HG03558 (cell line): ENCODE measurements around the gene SEMA7A.

Source experiments
- ATAC-seq: cut with Tn5 transposase; IDR thresholded peaks from one replicate; pipeline ENCODE4 v1.9.1; 2021; ENCODE audit warnings: moderate number of reproducible peaks; ENCODE audit not compliant: unreplicated experiment; ENCODE audit errors: extremely low read depth

The SEMA7A gene

DNA sequence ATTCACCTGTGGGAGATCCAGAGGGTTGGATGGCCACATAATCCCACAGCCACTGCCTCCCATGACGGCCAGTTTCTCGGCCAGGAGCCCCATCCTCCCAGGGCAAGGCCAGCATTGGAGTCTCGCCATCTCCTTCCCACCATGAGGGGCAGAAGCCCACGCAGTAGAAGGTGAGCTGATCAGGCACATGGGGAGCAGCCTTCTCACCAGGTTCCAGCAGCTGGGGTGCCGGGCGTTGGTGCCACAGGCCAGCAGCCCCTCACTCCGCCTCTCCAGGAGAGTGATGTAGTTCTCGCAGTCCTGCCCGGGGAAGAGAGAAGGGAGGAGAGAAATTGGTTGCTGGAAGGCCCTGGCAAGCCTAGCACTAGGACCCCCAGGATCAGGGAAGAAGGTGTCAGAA, 16.1 kb downstream of the SEMA7A start:
- ATAC-seq: no peak

DNA sequence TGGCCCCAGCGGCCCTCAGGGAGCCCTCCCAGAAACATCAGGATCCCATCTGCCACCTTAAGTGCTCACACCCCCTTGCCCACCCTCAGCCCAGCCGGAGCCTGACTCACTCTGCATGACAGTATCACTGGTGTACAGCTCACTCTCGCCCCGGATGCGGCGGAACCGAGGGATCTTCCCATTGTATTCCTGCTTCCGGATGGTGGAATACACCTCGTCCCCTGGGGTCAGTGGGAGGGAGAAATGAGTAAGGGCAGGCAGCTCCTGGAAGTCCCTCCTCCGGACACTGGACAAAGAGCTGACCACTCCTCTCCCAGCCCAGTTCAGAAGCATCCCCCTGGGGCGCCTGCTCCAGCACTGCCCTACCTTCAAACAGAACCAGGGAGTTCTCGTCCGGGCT, 16.5 kb downstream of the SEMA7A start:
- ATAC-seq: no peak

DNA sequence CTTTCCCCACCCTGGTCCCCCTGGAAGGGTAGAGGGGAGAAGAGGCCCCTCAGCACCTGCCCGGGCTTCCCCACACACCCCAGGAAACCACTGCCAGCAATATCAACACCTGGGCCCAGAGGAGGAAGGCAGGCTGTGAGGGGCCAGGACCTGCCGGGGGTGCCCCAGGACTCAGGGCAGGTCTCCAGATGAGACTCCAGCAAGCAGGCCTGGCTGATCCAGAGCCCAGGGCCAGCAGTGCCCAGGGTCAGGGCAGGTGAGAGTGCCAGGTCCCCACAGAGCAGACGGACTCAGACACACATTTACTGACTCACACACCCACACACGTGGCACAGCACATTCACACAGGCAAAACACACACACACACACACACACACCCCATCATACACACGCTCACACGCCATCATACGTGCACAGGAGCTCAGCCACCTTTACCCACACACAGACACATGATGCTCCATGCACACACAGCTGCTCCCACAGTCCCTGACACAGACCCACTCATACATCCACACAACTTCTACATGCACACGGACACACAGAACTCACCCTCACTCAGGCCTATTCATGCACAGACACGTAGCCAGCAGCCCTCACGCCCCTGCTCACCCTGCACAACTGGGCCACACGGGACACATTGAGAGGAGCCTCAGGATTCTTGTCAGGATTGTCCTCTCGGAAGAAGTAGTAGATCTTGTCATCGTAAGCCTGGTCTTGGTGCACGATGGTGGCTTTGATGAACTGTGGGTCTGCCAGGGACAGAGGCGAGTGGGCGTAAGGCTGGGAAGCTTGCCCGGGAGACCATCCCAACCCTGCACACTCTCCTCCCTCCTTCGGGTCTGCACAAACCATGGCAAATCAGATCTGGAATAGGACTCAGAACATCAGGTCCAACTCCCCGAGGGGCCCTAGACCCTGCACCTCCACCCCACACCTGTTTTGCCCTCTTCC, 17.5 kb downstream of the SEMA7A start:
- no peak for ATAC-seq

DNA sequence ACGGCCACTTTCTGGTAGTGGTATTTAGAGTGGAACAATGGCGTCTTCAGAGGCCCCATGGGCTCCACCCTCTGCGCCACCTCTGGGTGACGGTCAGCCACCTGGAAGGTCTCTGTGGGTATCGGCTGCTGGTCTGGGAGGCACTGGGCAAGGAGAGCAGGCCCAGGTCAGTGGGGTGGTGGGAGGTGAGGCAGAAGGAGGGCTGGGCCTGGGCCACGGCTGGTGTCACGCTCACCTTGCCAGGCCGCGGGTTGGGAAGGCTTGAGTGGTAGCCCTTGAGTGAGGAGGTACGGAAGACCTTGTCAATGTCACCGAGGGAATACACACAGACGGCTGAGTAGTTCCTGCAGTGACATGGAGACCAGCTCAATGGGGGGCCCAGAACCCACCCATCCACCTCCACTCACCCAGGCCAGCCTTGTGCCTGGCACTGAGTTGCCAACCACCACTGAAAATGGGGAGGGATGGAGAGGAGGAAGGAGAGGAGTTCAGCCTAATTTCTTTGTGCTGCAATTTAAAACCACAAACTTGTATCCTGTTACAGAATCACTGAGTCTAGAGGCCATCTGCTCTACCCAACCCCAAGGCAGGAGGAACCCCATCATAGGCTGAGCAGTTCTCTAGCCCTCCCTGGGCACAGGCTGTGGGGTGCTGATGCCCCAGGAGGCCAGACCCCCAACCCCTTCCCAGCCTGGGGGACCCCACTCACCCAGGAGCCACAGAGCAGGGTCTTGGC, 19.0 kb downstream of the SEMA7A start:
- ATAC-seq: no peak

DNA sequence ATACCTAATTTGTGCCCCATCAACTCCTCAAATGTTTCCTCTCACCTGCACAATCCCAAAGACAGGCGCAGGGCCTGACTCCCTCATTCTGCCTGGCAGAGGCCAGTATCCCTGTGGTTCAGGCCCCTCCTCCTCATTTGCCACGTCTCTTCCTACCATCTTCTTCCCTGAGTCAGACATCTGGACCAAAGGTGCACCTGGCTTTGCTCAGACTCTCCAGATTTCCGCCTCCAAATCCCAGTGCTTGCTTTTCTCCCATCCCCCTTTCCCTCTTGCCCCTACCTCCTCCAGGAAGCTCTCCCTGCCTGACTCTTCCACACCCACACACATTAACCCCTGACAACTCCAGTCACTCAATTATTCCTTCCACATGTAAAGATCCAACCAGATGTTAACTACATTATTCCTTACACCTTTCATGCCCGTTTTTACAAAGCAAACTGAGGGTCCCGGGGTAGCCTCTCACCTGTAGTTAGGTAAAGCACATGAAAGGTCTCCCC, 19.6 kb downstream of the SEMA7A start:
- ATAC-seq: no peak

DNA sequence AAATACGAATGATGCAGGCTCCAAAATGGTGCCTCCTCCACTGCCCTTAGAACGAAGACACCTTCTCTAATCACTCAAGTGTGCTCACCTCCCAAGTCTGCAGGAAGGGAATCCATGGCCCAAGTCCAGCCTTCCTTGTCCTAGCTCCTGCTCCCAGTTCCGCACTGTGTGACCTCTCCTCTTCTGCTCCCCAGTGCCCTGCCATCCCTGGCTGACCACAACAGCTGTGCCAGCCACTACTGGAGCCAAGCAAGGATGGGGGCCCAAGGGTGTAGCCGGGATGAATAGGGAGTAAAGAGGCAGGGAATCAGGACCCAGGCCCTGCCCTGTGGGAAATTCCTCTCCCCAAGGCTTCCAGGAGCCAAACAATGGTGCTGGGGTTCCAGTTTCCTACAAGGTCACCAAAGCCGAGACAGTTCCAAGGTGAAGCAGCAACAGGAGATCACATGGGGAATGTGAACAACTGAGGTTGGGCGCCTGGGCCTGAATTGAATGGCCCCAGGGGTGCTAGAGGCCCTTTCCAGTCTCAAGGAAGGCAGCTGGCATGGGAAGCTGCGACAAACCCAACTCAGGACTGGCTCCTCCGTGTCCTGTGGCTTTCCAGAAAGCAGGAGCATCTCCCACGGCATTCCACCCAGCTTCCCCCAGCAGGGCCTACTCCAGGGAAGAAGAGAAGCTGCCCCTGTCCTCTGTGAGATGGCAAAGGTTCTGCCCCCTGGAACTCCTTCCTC, 20.2 kb downstream of the SEMA7A start:
- no peak for ATAC-seq

DNA sequence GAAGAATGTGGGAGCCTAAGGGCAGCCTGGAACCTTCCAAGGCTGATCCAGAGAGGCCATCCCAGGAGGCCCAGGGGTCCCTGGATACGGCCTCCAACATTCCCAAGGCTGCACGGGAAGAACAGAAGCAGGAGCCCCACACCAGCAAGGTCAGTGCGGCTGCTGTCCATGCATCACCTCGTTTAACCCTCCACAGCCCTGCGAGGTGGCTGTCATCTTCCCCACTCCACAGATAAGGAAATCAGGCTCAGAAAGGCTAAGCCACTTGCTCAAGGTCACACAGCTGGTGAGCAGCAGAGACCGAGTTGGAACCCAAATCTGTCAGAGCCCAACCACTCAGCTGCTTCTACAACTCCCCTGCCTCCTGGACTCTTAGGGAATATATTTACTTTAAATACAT, 21.6 kb downstream of the SEMA7A start:
- ATAC-seq: no peak

DNA sequence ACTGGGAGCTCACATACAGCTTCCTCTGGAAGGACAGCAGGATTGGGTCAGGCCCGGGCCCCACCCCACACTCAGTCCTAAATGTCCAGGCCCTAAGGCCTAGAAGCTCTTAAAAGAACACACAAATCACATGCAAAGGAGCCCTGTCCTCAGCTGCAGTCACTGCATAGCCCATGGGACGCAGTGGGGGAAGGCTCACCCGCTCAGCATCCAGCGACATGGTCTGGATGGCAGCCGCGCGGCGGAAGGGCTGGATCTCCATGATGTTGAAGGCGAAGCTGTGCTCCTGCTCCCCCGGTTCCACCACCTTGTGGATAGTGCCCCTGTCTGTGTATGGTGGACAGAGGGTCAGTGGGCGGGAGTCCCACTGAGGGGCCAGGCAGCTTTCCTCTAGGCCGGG, 22.1 kb downstream of the SEMA7A start:
- no peak for ATAC-seq

DNA sequence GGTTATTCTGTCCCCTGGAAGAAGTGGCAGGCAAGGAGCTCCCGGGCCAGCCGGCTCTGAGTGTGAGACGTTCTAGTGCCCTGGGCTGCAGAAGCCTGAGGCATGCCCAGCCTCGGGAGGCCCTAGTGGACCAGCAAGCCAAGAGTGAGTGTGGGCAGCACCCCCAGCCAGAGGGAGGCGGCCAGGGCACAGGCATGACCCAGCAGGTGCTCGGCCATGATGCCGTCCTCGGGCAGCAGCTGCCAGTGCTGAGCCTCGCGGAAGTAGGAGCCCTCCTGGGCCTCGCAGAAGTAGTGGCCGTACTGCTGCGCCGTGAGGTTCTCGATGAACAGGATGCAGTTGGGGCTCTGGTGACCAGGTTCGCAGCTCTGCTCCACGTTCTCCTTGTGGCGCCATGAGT, 23.3 kb downstream of the SEMA7A start:
- no peak for ATAC-seq

DNA sequence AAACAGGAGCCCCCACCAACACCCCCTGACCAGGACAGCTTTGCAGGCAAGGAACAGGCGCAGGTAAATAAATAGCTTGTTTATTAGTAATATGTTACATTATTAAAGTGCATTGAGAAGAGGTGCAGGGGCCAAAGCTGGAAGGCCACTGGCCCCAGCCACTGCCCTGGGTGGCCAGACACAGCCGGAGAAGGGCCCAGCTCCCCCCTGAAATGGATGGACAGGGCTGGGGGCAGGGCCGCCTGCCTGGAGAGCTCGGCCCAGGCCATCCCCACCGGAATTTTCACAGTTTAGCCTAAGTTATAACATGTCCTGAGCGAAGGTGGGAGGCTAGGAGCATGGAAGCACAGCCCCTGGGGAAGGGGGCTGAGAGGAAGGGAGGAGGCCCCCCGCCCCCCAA, 24.5 kb downstream of the SEMA7A start:
- no peak for ATAC-seq

DNA sequence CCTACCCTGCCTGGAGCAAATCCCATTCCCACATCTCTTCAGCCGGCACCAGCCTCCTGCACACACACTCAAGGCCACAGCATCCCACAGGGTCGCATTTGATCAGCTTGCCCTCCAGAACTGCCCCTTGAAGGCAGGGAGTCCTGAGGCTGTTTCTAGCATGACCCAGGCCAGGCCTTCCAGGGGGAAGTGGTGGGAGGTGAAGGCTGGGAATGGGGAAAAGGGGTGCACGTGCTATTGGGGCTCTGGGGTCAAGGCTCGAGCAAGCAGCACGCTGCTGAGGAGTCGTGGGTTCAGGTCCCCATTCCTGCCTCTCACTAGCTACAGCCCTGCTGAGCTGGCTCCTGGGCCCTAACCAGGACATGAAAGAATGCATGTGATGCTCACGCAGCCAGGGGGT, 24.9 kb downstream of the SEMA7A start:
- ATAC-seq: no peak

DNA sequence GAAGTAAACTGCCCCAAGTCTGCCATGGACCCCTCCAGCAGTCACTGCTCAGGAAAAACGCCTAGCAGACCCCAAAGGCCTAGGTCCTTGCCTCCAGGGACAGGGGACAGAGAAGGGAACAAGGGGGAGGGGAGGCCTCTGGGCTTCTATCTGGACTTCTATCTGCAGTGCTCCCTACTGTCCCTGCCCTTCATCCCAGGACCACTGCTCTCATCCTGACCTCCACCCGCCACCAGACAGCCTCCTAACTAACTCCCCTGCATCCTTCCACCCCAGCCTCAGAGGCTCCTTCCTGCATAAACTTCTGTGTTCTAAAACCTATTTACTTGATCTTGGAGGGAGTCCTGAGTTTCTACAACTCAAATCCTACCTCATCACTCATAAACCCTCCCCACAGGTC, 25.4 kb downstream of the SEMA7A start:
- ATAC-seq: no peak

DNA sequence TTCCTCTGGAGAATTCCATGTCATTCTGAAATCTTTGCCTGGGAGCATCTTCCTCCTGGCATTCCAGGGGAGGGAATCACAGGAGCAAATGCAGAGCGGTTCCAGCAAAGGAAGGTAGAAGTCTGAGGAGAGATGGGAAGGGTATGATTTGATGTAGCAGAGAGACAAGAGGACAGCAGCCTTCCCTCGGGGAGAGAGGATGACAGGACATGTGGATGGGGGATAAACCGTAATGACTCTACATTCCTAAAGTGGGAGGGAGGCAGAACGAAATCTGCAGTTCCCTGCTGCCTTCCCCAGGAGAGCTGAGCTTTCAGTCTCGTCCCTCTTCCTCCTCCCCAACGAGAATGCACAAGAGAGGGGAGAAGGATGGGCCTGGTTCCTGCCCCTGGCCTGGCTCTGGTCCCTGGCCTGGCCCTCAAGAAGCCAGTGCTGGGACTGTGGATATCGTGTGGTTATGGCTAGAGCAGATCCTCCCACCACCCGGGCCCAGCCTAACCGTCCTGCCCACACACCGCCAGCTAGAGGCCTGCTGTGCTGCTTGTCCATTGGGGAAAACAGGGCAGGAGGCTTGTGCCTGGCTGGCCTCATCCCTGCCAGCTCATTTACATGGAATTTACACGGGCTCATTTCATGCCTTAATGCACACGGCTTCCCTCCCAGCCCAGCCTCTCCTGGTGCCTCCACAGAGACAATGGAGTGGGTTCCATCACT, 26.6 kb downstream of the SEMA7A start:
- ATAC-seq: no peak

DNA sequence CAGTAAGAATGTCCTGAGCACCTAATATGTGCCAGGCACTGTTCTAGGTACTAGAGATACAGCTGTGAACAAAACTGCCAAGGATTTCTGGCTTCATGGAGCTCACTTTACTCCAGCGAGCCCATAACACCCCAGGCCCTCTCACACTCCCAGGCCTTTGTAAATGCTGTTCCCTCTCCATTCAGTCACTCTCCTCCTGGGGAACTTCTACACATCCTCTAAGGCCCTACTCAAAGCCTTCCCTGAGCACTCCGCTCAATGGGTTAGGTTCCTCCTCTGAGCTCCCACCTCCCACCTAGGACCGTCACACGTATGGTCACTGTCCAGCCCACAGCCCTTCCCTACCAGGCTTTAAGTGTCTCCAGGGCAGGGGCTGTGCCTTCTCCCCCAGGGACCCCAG, 27.2 kb downstream of the SEMA7A start:
- ATAC-seq: no peak

DNA sequence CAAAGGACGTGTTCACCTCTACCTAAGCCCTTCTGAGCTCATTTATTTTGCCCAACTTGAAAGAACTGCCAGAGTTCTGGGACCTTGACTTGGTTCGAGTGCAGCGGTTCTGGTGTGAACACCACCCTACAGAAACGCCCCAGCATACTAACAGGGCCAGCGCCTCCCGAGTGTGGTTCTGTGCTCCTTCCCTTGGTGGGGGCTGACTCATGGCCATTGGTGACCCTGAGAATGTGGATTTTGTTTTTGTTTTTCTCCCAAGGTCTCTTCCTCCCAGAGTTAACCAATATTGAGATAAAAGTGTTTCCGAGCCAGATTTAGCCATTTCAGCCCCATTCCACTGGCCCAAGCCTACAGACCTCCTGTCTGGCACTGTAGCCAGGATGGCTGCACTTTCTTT, 27.9 kb downstream of the SEMA7A start:
- ATAC-seq: no peak

DNA sequence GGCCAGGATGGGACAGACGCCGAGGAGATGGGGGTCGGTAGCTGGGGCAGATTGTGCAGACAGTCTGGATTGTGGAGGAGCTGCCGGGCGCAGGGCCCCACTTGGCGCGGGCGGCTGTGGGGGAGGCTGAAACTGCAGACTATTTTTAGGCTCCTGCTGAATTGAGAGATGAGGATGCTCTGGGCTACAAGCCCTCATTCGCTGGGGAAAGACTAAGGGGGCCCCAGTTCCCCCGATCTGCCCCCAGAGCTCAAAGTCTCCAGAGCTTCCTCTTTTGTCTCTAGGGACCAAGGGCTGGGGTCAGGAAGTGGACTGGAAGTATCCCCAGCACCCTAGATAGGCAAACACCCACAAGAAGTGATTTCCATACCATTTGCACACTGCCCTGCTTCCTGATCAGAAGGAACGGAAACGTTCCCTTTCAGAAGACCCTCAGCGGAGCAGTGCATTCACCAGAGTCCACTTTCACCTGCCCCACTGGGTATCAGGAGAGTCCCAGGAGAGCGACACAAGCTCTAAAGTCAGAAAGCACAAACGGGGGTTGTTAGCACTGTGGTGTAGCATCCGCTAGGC, 29.7 kb downstream of the SEMA7A start:
- ATAC-seq: no peak

DNA sequence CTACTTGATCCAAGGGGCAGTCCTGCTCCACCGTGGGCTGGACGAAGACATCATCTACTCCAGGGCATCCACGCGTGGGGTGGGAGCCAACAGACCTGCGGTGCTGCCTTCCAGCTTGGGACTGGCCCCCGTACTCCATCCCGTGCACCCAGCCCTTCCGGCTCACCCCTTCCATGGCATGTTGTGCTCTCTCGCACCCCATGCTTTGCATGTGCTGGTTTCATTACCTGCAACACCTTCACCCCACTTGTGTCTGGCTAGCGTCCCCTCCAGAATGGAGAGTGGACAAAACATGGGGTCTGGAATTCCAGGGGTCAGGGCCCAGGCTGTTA, 30.2 kb downstream of the SEMA7A start:
- no peak for ATAC-seq

DNA sequence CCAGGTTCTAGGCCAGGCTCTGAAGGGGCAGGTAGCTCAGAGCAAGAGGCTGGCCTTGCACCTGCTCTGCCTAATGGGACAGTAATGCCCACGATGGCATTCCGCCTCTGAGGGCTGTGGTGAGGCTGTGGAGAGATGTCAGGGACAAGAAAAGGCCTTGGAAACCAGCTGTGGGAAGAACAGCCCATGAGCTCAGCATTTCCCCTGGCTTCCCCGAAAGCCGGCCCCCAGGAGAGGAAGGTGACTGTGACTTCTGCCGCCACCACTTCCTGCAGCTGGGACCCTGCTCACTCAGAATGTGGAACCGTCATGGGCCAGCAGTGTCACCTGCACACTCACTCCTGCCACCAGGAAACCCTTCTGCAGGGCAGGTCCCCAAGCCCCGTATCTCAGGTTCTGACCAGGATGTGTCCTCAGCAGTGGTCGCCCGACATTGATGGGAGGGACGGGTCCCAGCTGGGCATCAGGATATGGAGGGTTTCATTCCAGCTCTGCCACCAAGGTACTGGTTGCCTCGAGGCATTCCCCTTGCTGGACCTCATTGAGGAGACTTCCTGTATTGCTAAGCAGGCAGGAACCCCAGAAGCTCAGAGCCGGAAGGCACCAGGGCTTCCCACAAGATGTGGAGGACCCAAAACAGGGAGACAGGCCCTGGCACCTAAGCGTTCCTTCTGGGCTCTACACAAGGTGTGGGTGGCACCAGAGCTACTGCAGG, 30.7 kb downstream of the SEMA7A start:
- ATAC-seq: no peak

DNA sequence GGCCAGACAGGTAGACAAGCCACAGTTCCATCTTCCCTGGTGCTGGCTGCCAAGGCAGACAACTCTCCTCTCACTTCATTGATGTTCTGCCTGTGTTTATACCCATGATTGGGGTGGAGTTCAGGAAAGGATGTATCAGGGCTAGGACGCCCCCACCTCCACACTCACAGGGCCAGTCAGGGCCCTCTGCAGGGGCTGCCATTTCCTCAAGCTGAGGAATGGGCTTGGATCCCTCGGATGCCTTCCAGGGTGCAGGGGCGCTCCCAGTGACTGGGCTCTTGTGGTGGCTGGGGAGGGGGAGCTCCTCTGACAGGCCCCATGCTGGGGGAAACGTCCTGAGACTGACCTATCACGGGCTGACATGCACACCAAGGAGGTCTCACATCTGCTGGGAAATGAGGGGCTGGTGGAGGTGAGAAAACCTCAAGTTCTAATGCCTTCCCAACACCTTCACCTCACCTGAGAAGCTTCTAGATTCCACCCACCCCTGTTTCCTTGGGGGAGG, 31.4 kb downstream of the SEMA7A start:
- no peak for ATAC-seq
